Caco-2 (cell line): Measurements from ENCODE around the gene ECE1. TPM values are rescaled to one million over a fixed set of nuclear protein-coding genes. Genes with fewer than 3 reads are reported as not detected.

Experiments used
- BruUV-seq: library from RNA; stranded (reverse); fragments of 400-500 nt; replicated peaks from 2 replicates; lab custom pipeline; 2021; lab: Mats Ljungman, UMichigan
- CTCF ChIA-PET: fragments of 300-600 bp; sonication (Branson Sonifier 250); formaldehyde crosslinking; loops from one replicate; lab custom pipeline; 2022; ENCODE audit warnings: antibody characterized with exemption; lab: Charles Lee
- POLR2A ChIA-PET: fragments of 300-600 bp; sonication (Branson Sonifier 250); formaldehyde crosslinking; loops from one replicate; lab custom pipeline; 2022; ENCODE audit warnings: antibody characterized with exemption; lab: Charles Lee
- DNase-seq, 2 experiments: peaks; one replicate each; pipeline versions ENCODE4 v3.0.0 to v3.0.0-alpha.2; 2020 to 2022
- H3K27me3 ChIP-seq: replicated peaks from 2 replicates; pipeline ENCODE4 v1.6.0; 2011; ENCODE audit warnings: low read length; ENCODE audit not compliant: control insufficient read depth, insufficient read depth
- H3K36me3 ChIP-seq: 2 replicates; pipeline ENCODE4 v1.5.1; 2011; ENCODE audit warnings: low read length; ENCODE audit not compliant: control insufficient read depth, insufficient read depth
- H3K4me1 ChIP-seq: fragments of 250-450 bp; sonication (Bioruptor Pico); 2 replicates; pipeline ENCODE4 v1.5.1; 2020; ENCODE audit warnings: mild to moderate bottlenecking
- H3K4me3 ChIP-seq: 2 replicates; pipeline ENCODE4 v1.5.1; 2011; ENCODE audit warnings: low read depth, mild to moderate bottlenecking, control low read depth, low read length
- H3K9me3 ChIP-seq: fragments of 250-450 bp; sonication (Bioruptor Pico); 2 replicates; pipeline ENCODE4 v1.5.1; 2020; ENCODE audit warnings: mild to moderate bottlenecking, moderate library complexity
- H3K27ac Mint-ChIP-seq: one replicate; pipeline ENCODE4 v1.8.0; 2022; ENCODE audit warnings: mixed read lengths; ENCODE audit not compliant: unreplicated experiment
- H3K27me3 Mint-ChIP-seq: one replicate; pipeline ENCODE4 v1.8.0; 2022; ENCODE audit warnings: mixed read lengths; ENCODE audit not compliant: insufficient read depth, unreplicated experiment
- H3K36me3 Mint-ChIP-seq: one replicate; pipeline ENCODE4 v1.8.0; 2022; ENCODE audit warnings: mild to moderate bottlenecking, mixed read lengths; ENCODE audit not compliant: insufficient read depth, unreplicated experiment
- H3K4me1 Mint-ChIP-seq: one replicate; pipeline ENCODE4 v1.8.0; 2022; ENCODE audit warnings: low read depth, mixed read lengths; ENCODE audit not compliant: unreplicated experiment
- H3K4me3 Mint-ChIP-seq: one replicate; pipeline ENCODE4 v1.8.0; 2022; ENCODE audit warnings: mild to moderate bottlenecking, moderate library complexity, mixed read lengths; ENCODE audit not compliant: unreplicated experiment
- H3K9me3 Mint-ChIP-seq: one replicate; pipeline ENCODE4 v1.8.0; 2022; ENCODE audit warnings: mixed read lengths; ENCODE audit not compliant: unreplicated experiment
- intact Hi-C: fragments of 100-400 bp; cut with micrococcal nuclease; formaldehyde crosslinking; loops from one replicate; pipeline ENCODE4 v1.10.0; 2022; ENCODE audit not compliant: unreplicated experiment
- total RNA-seq: library from RNA; stranded (reverse); gene quantifications from 2 replicates; pipeline ENCODE4 v1.2.3, GENCODE V29; 2022
- TF ChIP-seq, protein P1 (sequence below), 2 experiments: fragments of 200-600 bp in 1 of 2; IDR thresholded peaks; 1 replicate in 1 of 2; 2 replicates in 1 of 2; pipeline versions ENCODE4 v1.5.1 to v1.8.0; 2011 to 2022; ENCODE audit warnings: antibody characterized with exemption in 1 of 2, control low read depth in 1 of 2, inconsistent platforms in 1 of 2, low read depth in 1 of 2, low read length in 1 of 2, mild to moderate bottlenecking in 1 of 2, moderate library complexity in 1 of 2; ENCODE audit not compliant: insufficient read depth in 1 of 2, severe bottlenecking in 1 of 2, unreplicated experiment in 1 of 2

ECE1 gene
- total RNA-seq, 1 experiment from 2014 or later: 50.2 TPM

DNA sequence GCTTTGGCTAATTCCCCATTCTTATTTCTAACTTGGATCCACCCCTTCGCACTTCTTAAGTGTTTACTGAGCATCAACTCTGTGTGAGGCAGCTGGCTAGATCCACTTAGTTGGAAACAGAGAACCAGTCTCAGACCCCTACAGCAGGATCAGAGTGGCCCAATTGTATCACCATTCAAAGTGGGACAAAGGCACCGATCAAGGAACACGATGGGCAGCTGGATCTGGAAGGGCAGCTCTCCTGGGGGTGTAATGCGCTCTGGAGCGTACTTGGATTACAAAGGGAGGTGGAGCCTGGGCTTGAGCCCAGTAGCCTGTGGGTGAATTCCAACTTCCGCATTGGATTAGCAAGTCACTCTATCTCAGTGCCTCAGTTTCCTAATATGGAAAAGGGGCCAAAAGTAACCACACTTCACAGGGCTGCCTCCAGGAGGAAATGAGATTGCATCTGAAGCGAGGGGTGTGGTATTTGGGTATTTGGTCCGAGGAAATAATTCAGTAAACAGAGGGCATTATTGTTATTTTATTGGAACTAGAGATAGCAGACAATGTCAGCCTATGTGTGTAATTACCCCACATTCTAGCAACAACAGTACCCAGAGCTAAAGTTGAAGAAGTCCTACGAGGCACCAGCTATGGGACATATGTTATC is 11.9 kb downstream of the ECE1 start:
- H3K9me3 Mint-ChIP-seq: no peaks in the 10 kb centered on the region
- TF ChIP-seq, protein P1, sequence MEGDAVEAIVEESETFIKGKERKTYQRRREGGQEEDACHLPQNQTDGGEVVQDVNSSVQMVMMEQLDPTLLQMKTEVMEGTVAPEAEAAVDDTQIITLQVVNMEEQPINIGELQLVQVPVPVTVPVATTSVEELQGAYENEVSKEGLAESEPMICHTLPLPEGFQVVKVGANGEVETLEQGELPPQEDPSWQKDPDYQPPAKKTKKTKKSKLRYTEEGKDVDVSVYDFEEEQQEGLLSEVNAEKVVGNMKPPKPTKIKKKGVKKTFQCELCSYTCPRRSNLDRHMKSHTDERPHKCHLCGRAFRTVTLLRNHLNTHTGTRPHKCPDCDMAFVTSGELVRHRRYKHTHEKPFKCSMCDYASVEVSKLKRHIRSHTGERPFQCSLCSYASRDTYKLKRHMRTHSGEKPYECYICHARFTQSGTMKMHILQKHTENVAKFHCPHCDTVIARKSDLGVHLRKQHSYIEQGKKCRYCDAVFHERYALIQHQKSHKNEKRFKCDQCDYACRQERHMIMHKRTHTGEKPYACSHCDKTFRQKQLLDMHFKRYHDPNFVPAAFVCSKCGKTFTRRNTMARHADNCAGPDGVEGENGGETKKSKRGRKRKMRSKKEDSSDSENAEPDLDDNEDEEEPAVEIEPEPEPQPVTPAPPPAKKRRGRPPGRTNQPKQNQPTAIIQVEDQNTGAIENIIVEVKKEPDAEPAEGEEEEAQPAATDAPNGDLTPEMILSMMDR (IDR thresholded peaks at IDR 0.05; ENCODE audit: insufficient read depth in 1 of 2, low read depth in 1 of 2, low read length in 1 of 2, severe bottlenecking in 1 of 2, unreplicated experiment in 1 of 2): no peak
- intact Hi-C loops: no loop called here
- H3K36me3 ChIP-seq: no peaks in the 10 kb centered on the region; the same call in 1 of the 2 replicates
- BruUV-seq: no TSS peak
- H3K27me3 Mint-ChIP-seq: no peaks in the 10 kb centered on the region
- ChIA-PET POLR2A (no interaction called here), CTCF (no interaction called here)
- H3K4me1 ChIP-seq: no peaks in the 10 kb centered on the region
- no peak for DNase-seq
- H3K27me3 ChIP-seq: no peaks in the 10 kb centered on the region
- H3K4me3 Mint-ChIP-seq: no peak overlapping the region
- no peaks in the 10 kb centered on the region for H3K9me3 ChIP-seq
- H3K4me3 ChIP-seq: no peak overlapping the region
- H3K36me3 Mint-ChIP-seq: peaks cover 10% of the 10 kb centered on the region
- no peak overlapping the region for H3K27ac Mint-ChIP-seq
- no peaks in the 10 kb centered on the region for H3K4me1 Mint-ChIP-seq

DNA sequence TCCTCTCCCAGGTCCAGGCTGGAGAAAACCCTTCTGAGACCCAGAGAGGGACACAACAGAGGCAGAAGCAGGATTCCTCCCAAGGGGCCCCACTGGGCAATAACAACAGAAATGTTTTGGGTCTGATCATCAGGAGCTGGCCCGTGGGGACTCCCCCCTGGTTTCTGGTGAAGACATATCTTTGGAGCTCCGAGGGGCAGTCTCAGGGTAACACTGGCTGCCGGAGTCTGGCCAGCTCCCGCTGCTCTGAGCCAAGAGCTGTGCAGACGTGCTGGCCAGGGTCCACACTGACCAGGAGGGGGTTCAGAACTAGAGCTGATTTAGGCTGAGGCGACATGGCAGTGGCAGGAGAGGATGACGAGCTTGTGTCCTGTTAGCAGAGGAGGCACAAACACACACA is 13.1 kb downstream of the ECE1 start:
- TF ChIP-seq, protein P1 (IDR thresholded peaks at IDR 0.05; ENCODE audit: insufficient read depth in 1 of 2, low read depth in 1 of 2, low read length in 1 of 2, severe bottlenecking in 1 of 2, unreplicated experiment in 1 of 2): no peak
- Histone ChIP-seq H3K4me3 (no peak overlapping the region), H3K4me1 (peaks cover 4% of the 10 kb centered on the region; the same call in 1 of the 2 replicates), H3K36me3 (no peaks in the 10 kb centered on the region; the same call in 1 of the 2 replicates), H3K9me3 (no peaks in the 10 kb centered on the region), H3K27me3 (no peaks in the 10 kb centered on the region)
- Mint-ChIP-seq H3K27ac (no peak overlapping the region), H3K4me3 (no peak overlapping the region), H3K9me3 (no peaks in the 10 kb centered on the region), H3K27me3 (no peaks in the 10 kb centered on the region), H3K4me1 (no peaks in the 10 kb centered on the region), H3K36me3 (peaks cover 10% of the 10 kb centered on the region)
- CTCF ChIA-PET: no interaction called here
- POLR2A ChIA-PET: no interaction called here
- intact Hi-C loops: no loop called here
- no peak for DNase-seq
- BruUV-seq: no TSS peak

DNA sequence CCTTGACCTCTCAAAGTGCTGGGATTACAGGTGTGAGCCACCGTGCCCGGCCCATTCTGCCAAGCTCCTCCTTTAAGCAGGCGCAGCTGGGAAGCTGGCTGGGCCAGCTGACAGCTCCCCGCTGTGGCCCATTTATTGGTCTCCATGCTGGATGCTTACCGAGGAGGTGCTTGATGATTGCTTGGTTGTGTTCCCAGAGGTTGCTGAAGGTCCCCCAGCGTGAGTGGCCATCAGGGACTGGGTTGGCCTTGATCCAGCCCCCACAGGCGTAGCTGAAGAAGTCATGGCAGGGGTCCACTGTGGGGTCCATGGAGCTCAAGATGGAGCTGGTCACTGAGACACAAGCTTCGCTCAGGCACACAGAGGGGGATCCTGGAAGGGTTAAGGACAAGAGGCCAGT is 17.7 kb downstream of the ECE1 start:
- no TSS peak for BruUV-seq
- Mint-ChIP-seq H3K9me3 (no peaks in the 10 kb centered on the region), H3K36me3 (peaks cover 11% of the 10 kb centered on the region), H3K27me3 (no peaks in the 10 kb centered on the region), H3K4me3 (no peak overlapping the region), H3K27ac (no peak overlapping the region), H3K4me1 (no peaks in the 10 kb centered on the region)
- H3K4me1 ChIP-seq: peaks cover 12% of the 10 kb centered on the region; the same call in 1 of the 2 replicates
- DNase-seq: no peak
- H3K27me3 ChIP-seq: no peaks in the 10 kb centered on the region
- TF ChIP-seq, protein P1 (IDR thresholded peaks at IDR 0.05; ENCODE audit: insufficient read depth in 1 of 2, low read depth in 1 of 2, low read length in 1 of 2, severe bottlenecking in 1 of 2, unreplicated experiment in 1 of 2): no peak
- no peak overlapping the region for H3K4me3 ChIP-seq
- ChIA-PET CTCF (no interaction called here), POLR2A (no interaction called here)
- intact Hi-C loops: no loop called here
- H3K9me3 ChIP-seq: no peaks in the 10 kb centered on the region
- no peaks in the 10 kb centered on the region; the same call in none of the 2 replicates for H3K36me3 ChIP-seq
